ENCODE results near the gene SCO2. TPM values are rescaled to one million over a fixed set of nuclear protein-coding genes. Genes with fewer than 3 reads are reported as not detected.

Gene SCO2
- total RNA-seq, 3 donors from 2014 or later = 1.9 to 6.6 (median 4.3) TPM

DNA sequence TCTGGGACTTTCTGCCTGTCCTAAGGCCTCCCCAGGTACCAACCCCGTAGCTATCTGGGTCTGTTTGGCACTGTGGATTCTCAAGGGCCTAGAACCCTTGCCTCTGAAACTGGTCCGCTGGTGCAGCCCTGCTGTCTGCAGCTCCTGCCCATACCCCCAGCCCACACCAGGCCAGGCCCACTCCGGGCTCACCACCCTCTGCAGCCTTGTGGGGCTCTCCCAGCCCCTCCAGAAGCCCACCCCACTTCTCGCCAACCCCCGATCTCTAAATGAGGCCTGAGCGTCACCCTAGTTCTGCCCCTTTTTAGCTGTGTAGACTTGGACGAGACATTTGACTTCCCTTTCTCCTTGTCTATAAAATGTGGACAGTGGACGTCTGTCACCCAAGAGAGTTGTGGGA, 25.0 kb upstream of the SCO2 start:
- H3K4me1 ChIP-seq = peaks cover 3 to 13% of the 10 kb centered on the region in 2 donors
- H3K27ac ChIP-seq = no peak overlapping the region
- H3K27me3 ChIP-seq = peaks cover 3 to 8% of the 10 kb centered on the region in 2 donors
- intact Hi-C loops (cut with DNase I; ENCODE audit: low total_unique reads) = no loop called here
- no peaks in the 10 kb centered on the region for H3K9me3 ChIP-seq
- no peaks in the 10 kb centered on the region for H3K36me3 ChIP-seq
- no peak for DNase-seq (ENCODE audit: low spot score in 2 of 2)
- TF ChIP-seq POLR2AphosphoS5 (IDR thresholded peaks at IDR 0.05) (no peak), POLR2A (IDR thresholded peaks at IDR 0.05) (no peak)
- no peak overlapping the region for H3K4me3 ChIP-seq

DNA sequence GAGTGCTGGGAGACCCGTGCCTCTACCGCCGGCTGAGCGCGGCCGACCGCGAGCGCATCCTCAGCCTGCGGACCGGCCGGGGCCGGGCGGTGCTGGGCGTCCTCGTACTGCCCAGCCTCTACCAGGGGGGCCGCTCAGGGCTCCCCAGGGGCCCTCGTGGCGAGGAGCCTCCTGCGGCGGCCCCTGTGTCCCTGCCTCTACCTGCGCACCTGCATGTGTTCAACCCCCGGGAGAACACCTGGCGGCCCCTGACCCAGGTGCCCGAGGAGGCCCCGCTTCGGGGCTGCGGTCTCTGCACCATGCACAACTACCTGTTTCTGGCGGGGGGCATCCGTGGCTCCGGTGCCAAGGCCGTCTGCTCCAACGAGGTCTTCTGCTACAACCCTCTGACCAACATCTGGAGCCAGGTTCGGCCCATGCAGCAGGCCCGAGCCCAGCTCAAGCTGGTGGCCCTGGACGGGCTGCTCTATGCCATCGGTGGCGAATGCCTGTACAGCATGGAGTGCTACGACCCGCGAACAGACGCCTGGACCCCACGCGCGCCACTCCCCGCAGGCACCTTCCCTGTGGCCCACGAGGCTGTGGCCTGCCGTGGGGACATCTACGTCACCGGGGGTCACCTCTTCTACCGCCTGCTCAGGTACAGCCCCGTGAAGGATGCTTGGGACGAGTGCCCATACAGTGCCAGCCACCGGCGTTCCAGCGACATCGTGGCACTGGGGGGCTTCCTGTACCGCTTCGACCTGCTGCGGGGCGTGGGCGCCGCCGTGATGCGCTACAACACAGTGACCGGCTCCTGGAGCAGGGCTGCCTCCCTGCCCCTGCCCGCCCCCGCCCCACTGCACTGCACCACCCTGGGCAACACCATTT, 23.8 kb upstream of the SCO2 start:
- H3K27me3 ChIP-seq = peaks cover 3 to 8% of the 10 kb centered on the region in 2 donors
- peak overlapping the region; percentile 21 to 39 (median 27) for H3K4me3 ChIP-seq
- TF ChIP-seq POLR2A (IDR thresholded peaks at IDR 0.05) (no peak), POLR2AphosphoS5 (IDR thresholded peaks at IDR 0.05) (no peak)
- TF ChIP-seq, protein P1, sequence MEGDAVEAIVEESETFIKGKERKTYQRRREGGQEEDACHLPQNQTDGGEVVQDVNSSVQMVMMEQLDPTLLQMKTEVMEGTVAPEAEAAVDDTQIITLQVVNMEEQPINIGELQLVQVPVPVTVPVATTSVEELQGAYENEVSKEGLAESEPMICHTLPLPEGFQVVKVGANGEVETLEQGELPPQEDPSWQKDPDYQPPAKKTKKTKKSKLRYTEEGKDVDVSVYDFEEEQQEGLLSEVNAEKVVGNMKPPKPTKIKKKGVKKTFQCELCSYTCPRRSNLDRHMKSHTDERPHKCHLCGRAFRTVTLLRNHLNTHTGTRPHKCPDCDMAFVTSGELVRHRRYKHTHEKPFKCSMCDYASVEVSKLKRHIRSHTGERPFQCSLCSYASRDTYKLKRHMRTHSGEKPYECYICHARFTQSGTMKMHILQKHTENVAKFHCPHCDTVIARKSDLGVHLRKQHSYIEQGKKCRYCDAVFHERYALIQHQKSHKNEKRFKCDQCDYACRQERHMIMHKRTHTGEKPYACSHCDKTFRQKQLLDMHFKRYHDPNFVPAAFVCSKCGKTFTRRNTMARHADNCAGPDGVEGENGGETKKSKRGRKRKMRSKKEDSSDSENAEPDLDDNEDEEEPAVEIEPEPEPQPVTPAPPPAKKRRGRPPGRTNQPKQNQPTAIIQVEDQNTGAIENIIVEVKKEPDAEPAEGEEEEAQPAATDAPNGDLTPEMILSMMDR (IDR thresholded peaks at IDR 0.05) = no peak
- DNase-seq (ENCODE audit: low spot score in 2 of 2) = no peak
- H3K4me1 ChIP-seq = peaks cover 5 to 18% of the 10 kb centered on the region in 2 donors
- no peaks in the 10 kb centered on the region for H3K36me3 ChIP-seq
- no peak overlapping the region for H3K27ac ChIP-seq
- intact Hi-C loops (cut with DNase I; ENCODE audit: low total_unique reads) = no loop called here
- H3K9me3 ChIP-seq = no peaks in the 10 kb centered on the region

DNA sequence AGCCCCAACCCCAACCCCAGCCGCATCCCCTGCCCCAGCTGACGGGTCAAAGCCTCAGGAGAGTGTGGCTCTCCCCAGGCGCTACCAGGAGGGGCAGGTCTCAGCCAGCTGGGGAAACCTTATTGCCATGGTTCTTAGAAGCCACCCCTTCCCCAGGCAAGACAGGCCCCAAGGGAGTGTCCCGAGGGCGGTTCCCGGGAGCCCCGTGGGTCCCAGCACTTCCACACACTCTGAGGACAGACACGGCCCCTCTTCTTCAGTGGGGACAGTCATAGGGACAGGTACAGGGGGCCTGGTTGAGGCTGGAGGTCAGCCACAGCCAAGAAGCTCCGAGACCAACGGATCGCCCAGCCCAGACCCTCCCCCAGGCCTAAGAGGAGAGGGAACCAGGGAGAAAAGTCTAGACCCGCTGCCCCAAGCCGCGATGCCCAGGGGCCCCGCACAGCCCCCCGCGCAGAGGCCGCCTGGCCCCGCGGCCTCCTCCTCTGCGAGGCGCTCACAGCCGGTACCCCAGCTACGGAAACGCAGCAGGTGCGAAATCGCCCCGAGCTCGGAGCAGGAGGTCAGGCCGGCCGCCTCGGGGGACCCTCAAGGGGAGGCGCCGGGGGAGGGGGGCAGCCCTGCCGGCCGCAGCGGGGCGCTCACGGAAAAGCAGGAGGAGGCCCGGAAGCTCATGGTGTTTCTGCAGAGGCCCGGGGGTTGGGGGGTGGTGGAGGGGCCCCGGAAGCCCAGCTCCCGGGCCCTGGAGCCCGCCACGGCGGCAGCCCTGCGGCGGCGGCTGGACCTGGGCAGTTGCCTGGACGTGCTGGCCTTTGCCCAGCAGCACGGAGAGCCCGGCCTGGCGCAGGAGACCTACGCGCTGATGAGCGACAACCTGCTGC, 22.9 kb upstream of the SCO2 start:
- Histone ChIP-seq H3K27me3 (peaks cover 3 to 8% of the 10 kb centered on the region in 2 donors), H3K4me3 (peak overlapping the region; percentile 21 to 39 (median 27)), H3K4me1 (peaks cover 6 to 18% of the 10 kb centered on the region in 2 donors), H3K27ac (no peak overlapping the region), H3K9me3 (no peaks in the 10 kb centered on the region), H3K36me3 (no peaks in the 10 kb centered on the region)
- TF ChIP-seq POLR2AphosphoS5 (IDR thresholded peaks at IDR 0.05) = no peak
- TF ChIP-seq POLR2A (IDR thresholded peaks at IDR 0.05) = no peak
- TF ChIP-seq, protein P1 (IDR thresholded peaks at IDR 0.05) = no peak
- DNase-seq (ENCODE audit: low spot score in 2 of 2) = no peak
- intact Hi-C loops (cut with DNase I; ENCODE audit: low total_unique reads) = no loop called here

DNA sequence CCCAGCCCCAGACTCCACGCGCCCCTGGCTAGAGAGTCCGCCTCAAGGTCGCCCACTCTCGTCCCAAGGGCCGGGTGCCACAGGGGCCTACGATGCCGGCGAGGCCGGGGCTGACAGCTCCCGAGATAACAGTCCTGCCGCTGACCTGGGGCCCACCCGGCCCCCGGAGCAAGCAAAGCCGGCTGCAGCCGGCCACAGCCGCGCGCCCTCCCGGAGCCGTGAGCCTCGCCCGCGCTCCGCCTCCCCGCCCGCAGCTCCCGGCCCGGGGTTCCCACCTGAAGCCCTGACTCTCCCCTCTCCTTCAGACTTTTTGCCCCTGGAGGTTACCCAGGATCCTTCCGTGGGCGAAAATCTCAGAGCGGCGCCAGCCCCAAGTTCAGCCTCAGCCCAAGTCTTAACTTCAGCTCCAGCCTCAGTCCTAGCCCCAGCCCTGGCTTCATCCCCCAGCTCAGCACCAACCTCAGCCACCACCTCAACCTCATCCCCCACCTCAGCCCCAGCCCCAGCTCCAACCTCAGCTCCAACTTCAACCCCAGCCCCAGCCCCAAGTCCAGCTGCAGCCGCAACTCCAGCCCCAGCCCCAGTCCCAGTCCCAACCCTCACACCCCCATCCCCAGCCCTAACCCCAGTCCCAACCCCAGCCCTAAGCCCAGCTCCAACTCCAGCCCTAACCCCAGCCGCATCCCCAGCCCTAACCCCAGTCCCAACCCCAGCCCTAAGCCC, 22.0 kb upstream of the SCO2 start:
- no peak overlapping the region for H3K27ac ChIP-seq
- no peaks in the 10 kb centered on the region for H3K9me3 ChIP-seq
- H3K36me3 ChIP-seq = no peaks in the 10 kb centered on the region
- peaks cover 3 to 8% of the 10 kb centered on the region in 2 donors for H3K27me3 ChIP-seq
- H3K4me1 ChIP-seq = peaks cover 6 to 18% of the 10 kb centered on the region in 2 donors
- intact Hi-C loops (cut with DNase I; ENCODE audit: low total_unique reads) = no loop called here
- no peak for DNase-seq (ENCODE audit: low spot score in 2 of 2)
- H3K4me3 ChIP-seq = peak overlapping the region in 2 of 3 donors; percentile 36 to 53
- TF ChIP-seq POLR2A (IDR thresholded peaks at IDR 0.05) = no peak
- no peak for TF ChIP-seq POLR2AphosphoS5 (IDR thresholded peaks at IDR 0.05)
- TF ChIP-seq, protein P1 (IDR thresholded peaks at IDR 0.05) = no peak

All from breast epithelium (tissue), 4 donors.